ENCODE results near the gene USP16.
"Not testable (repeated sequence)": the region's sequence is repeated elsewhere in the genome, so short reads cannot be mapped to it uniquely, and the experiment has no call there.

USP16 gene

GRCh38 chr21:29074007-29074376, 49.5 kb downstream of the USP16 start:
- TF ChIP-seq CTCF (IDR thresholded peaks at IDR 0.05) = no peak
- Histone ChIP-seq H3K27ac (peak overlapping the region; percentile 90 to 94), H3K9me3 (no peaks in the 10 kb centered on the region), H3K27me3 (no peaks in the 10 kb centered on the region), H3K36me3 (peaks cover under 1 to 5% (median 1%) of the 10 kb centered on the region in 3 donors), H3K4me3 (peak overlapping the region; percentile 84 to 86), H3K4me1 (peaks cover 0 to 40% (median 24%) of the 10 kb centered on the region in 4 donors)
- intact Hi-C loops (cut with DNase I; ENCODE audit: low total_unique reads) = no loop called here
- DNase-seq = no peak

- H3K4me1 ChIP-seq = peaks cover 0 to 43% (median 24%) of the 10 kb centered on the region in 4 donors
- no peak for TF ChIP-seq CTCF (IDR thresholded peaks at IDR 0.05)
- no peaks in the 10 kb centered on the region for H3K27me3 ChIP-seq
- H3K27ac ChIP-seq = no peak overlapping the region
- no peak for DNase-seq
- H3K36me3 ChIP-seq = no peaks in the 10 kb centered on the region
- intact Hi-C loops (cut with DNase I; ENCODE audit: low total_unique reads) = no loop called here
- no peaks in the 10 kb centered on the region for H3K9me3 ChIP-seq
- H3K4me3 ChIP-seq = no peak overlapping the region
Measured at GRCh38 chr21:29074783-29075182, 50.3 kb downstream of the USP16 start.

- no peaks in the 10 kb centered on the region for H3K27me3 ChIP-seq
- peak overlapping the region; percentile 85 to 89 for H3K27ac ChIP-seq
- peak overlapping the region in 1 of 2 donors; percentile 56 for H3K4me3 ChIP-seq
- H3K4me1 ChIP-seq = peaks cover 0 to 40% (median 19%) of the 10 kb centered on the region in 4 donors
- no peaks in the 10 kb centered on the region for H3K9me3 ChIP-seq
- no peak for DNase-seq
- H3K36me3 ChIP-seq = no peaks in the 10 kb centered on the region
- no peak for TF ChIP-seq CTCF (IDR thresholded peaks at IDR 0.05)
- intact Hi-C loops (cut with DNase I; ENCODE audit: low total_unique reads) = no loop called here
Measured at GRCh38 chr21:29075706-29076466, 51.4 kb downstream of the USP16 start.

GRCh38 chr21:29076731-29077640, 52.5 kb downstream of the USP16 start:
- H3K9me3 ChIP-seq; intact Hi-C loops (cut with DNase I; ENCODE audit: low total_unique reads); H3K27me3 ChIP-seq; H3K36me3 ChIP-seq: not testable (repeated sequence)
- Histone ChIP-seq H3K4me3 (peak overlapping the region; percentile 56 to 69), H3K27ac (peak overlapping the region; percentile 85 to 89), H3K4me1 (peaks cover 0 to 38% (median 9%) of the 10 kb centered on the region in 4 donors)
- DNase-seq = peak; percentile 70 to 82

GRCh38 chr21:29077651-29078090, 53.2 kb downstream of the USP16 start:
- intact Hi-C loops (cut with DNase I; ENCODE audit: low total_unique reads) = no loop called here
- TF ChIP-seq CTCF (IDR thresholded peaks at IDR 0.05) = no peak
- Histone ChIP-seq H3K27ac (peak overlapping the region; percentile 85 to 89), H3K9me3 (no peaks in the 10 kb centered on the region), H3K4me3 (peak overlapping the region; percentile 56 to 69), H3K4me1 (peaks cover 0 to 32% (median 3%) of the 10 kb centered on the region in 4 donors), H3K36me3 (no peaks in the 10 kb centered on the region), H3K27me3 (no peaks in the 10 kb centered on the region)
- DNase-seq = no peak

Data from tibial artery (tissue), 4 donors.